Measurements from ENCODE around the gene ABCB8. TPM values are rescaled to one million over a fixed set of nuclear protein-coding genes. Genes with fewer than 3 reads are reported as not detected.
A peak's percentile ranks its signal among the peaks of the same experiment; 100 is the strongest.
"Not testable (repeated sequence)": the region's sequence is repeated elsewhere in the genome, so short reads cannot be mapped to it uniquely, and the experiment has no call there.

Gene ABCB8
- polyA plus RNA-seq, 1 donor from 2014 or later: 21.6 TPM

- H3K4me3 Mint-ChIP-seq: peak overlapping the region in 2 of 4 donors; percentile 14 to 79
- peaks cover 0 to 1% (median 0%) of the 10 kb centered on the region in 3 donors for H3K9me3 Mint-ChIP-seq
- H3K36me3 Mint-ChIP-seq: no peaks in the 10 kb centered on the region
- H3K27me3 Mint-ChIP-seq: peaks cover 10% of the 10 kb centered on the region
- peak overlapping the region in 2 of 3 donors; percentile 52 to 82 for H3K27ac Mint-ChIP-seq
- peaks cover 8 to 21% (median 13%) of the 10 kb centered on the region in 3 donors for H3K4me1 Mint-ChIP-seq
Measured at GRCh38 chr7:151007469-151007898, 20.8 kb upstream of the ABCB8 start.

GRCh38 chr7:151008143-151008510, 20.1 kb upstream of the ABCB8 start:
- Mint-ChIP-seq H3K27me3 (peaks cover 13% of the 10 kb centered on the region), H3K9me3 (peaks cover 0 to 1% (median 0%) of the 10 kb centered on the region in 3 donors), H3K4me1 (peaks cover 8 to 21% (median 17%) of the 10 kb centered on the region in 3 donors), H3K27ac (peak overlapping the region; percentile 52 to 82 (median 54)), H3K36me3 (no peaks in the 10 kb centered on the region), H3K4me3 (peak overlapping the region; percentile 53 to 88 (median 72))

GRCh38 chr7:151008511-151009323, 19.5 kb upstream of the ABCB8 start:
- peak overlapping the region; percentile 52 to 82 (median 54) for H3K27ac Mint-ChIP-seq
- no peaks in the 10 kb centered on the region for H3K36me3 Mint-ChIP-seq
- H3K9me3 Mint-ChIP-seq: peaks cover 0 to 1% (median 0%) of the 10 kb centered on the region in 3 donors
- H3K4me3 Mint-ChIP-seq: peak overlapping the region; percentile 53 to 88 (median 72)
- peaks cover 8 to 21% (median 17%) of the 10 kb centered on the region in 3 donors for H3K4me1 Mint-ChIP-seq
- peaks cover 13% of the 10 kb centered on the region for H3K27me3 Mint-ChIP-seq

GRCh38 chr7:151009327-151010036, 18.8 kb upstream of the ABCB8 start:
- H3K4me1 Mint-ChIP-seq: peaks cover 11 to 26% (median 20%) of the 10 kb centered on the region in 3 donors
- H3K4me3 Mint-ChIP-seq: no peak overlapping the region
- H3K27ac Mint-ChIP-seq: no peak overlapping the region
- H3K9me3 Mint-ChIP-seq: peaks cover 0 to 1% (median 1%) of the 10 kb centered on the region in 3 donors
- H3K36me3 Mint-ChIP-seq: peaks cover 3% of the 10 kb centered on the region
- peaks cover 13% of the 10 kb centered on the region for H3K27me3 Mint-ChIP-seq

- Mint-ChIP-seq H3K4me3 (no peak overlapping the region), H3K27ac (peak overlapping the region in 2 of 3 donors; percentile 84 to 95), H3K27me3 (peaks cover 13% of the 10 kb centered on the region), H3K4me1 (peaks cover 13 to 26% (median 23%) of the 10 kb centered on the region in 3 donors), H3K9me3 (peaks cover 0 to 1% (median 1%) of the 10 kb centered on the region in 3 donors), H3K36me3 (peaks cover 3% of the 10 kb centered on the region)
Measured at GRCh38 chr7:151010037-151010306, 18.3 kb upstream of the ABCB8 start.

- peaks cover 13% of the 10 kb centered on the region for H3K27me3 Mint-ChIP-seq
- H3K4me3 Mint-ChIP-seq: peak overlapping the region in 3 of 4 donors; percentile 6 to 58 (median 9)
- peaks cover 3% of the 10 kb centered on the region for H3K36me3 Mint-ChIP-seq
- peak overlapping the region; percentile 53 to 95 (median 84) for H3K27ac Mint-ChIP-seq
- peaks cover 0 to 1% (median 1%) of the 10 kb centered on the region in 3 donors for H3K9me3 Mint-ChIP-seq
- peaks cover 18 to 28% (median 26%) of the 10 kb centered on the region in 3 donors for H3K4me1 Mint-ChIP-seq
Measured at GRCh38 chr7:151010307-151011096, 17.7 kb upstream of the ABCB8 start.

- peak overlapping the region; percentile 53 to 95 (median 84) for H3K27ac Mint-ChIP-seq
- peaks cover 0 to 1% (median 1%) of the 10 kb centered on the region in 3 donors for H3K9me3 Mint-ChIP-seq
- peaks cover 20 to 30% (median 27%) of the 10 kb centered on the region in 3 donors for H3K4me1 Mint-ChIP-seq
- H3K4me3 Mint-ChIP-seq: peak overlapping the region in 2 of 4 donors; percentile 58 to 67
- peaks cover 13% of the 10 kb centered on the region for H3K27me3 Mint-ChIP-seq
- peaks cover 3% of the 10 kb centered on the region for H3K36me3 Mint-ChIP-seq
Measured at GRCh38 chr7:151011097-151011409, 17.2 kb upstream of the ABCB8 start.

GRCh38 chr7:151011616-151012015, 16.6 kb upstream of the ABCB8 start:
- peaks cover 13% of the 10 kb centered on the region for H3K27me3 Mint-ChIP-seq
- H3K36me3 Mint-ChIP-seq, H3K9me3 Mint-ChIP-seq: not testable (repeated sequence)
- peaks cover 20 to 30% (median 27%) of the 10 kb centered on the region in 3 donors for H3K4me1 Mint-ChIP-seq
- H3K27ac Mint-ChIP-seq: peak overlapping the region in 2 of 3 donors; percentile 97 to 100
- peak overlapping the region in 1 of 4 donors; percentile 77 for H3K4me3 Mint-ChIP-seq

GRCh38 chr7:151012031-151012692, 16.1 kb upstream of the ABCB8 start:
- H3K4me1 Mint-ChIP-seq: peaks cover 20 to 30% (median 27%) of the 10 kb centered on the region in 3 donors
- H3K36me3 Mint-ChIP-seq: peaks cover 3% of the 10 kb centered on the region
- peak overlapping the region; percentile 48 to 100 (median 97) for H3K27ac Mint-ChIP-seq
- H3K9me3 Mint-ChIP-seq: peaks cover 0 to 1% (median 1%) of the 10 kb centered on the region in 3 donors
- H3K27me3 Mint-ChIP-seq: peaks cover 13% of the 10 kb centered on the region
- H3K4me3 Mint-ChIP-seq: peak overlapping the region in 3 of 4 donors; percentile 44 to 77 (median 70)

GRCh38 chr7:151012911-151013347, 15.3 kb upstream of the ABCB8 start:
- Mint-ChIP-seq H3K36me3 (peaks cover 3% of the 10 kb centered on the region), H3K27ac (peak overlapping the region; percentile 81 to 100 (median 97)), H3K27me3 (peaks cover 11% of the 10 kb centered on the region), H3K4me1 (peaks cover 24 to 31% (median 31%) of the 10 kb centered on the region in 3 donors), H3K4me3 (peak overlapping the region; percentile 41 to 81 (median 56)), H3K9me3 (peaks cover 0 to 1% (median 1%) of the 10 kb centered on the region in 3 donors)

- Mint-ChIP-seq H3K27me3 (peaks cover 12% of the 10 kb centered on the region), H3K4me3 (peak overlapping the region in 3 of 4 donors; percentile 41 to 98 (median 95)), H3K9me3 (peaks cover 0 to 1% (median 1%) of the 10 kb centered on the region in 3 donors), H3K27ac (peak overlapping the region; percentile 97 to 100 (median 97)), H3K4me1 (peaks cover 24 to 30% (median 27%) of the 10 kb centered on the region in 3 donors), H3K36me3 (peaks cover 3% of the 10 kb centered on the region)
Measured at GRCh38 chr7:151013356-151013732, 14.9 kb upstream of the ABCB8 start.

- Mint-ChIP-seq H3K4me3 (peak overlapping the region; percentile 88 to 98 (median 96)), H3K36me3 (peaks cover 3% of the 10 kb centered on the region), H3K27ac (peak overlapping the region; percentile 97 to 100 (median 97)), H3K4me1 (peaks cover 22 to 31% (median 27%) of the 10 kb centered on the region in 3 donors), H3K9me3 (peaks cover 0 to 1% (median 0%) of the 10 kb centered on the region in 3 donors), H3K27me3 (peaks cover 13% of the 10 kb centered on the region)
Measured at GRCh38 chr7:151013733-151014497, 14.3 kb upstream of the ABCB8 start.

GRCh38 chr7:151014950-151015349, 13.3 kb upstream of the ABCB8 start:
- Mint-ChIP-seq H3K9me3 (peaks cover 0 to 1% (median 0%) of the 10 kb centered on the region in 3 donors), H3K4me3 (peak overlapping the region; percentile 59 to 98 (median 93)), H3K27ac (peak overlapping the region; percentile 97 to 100 (median 97)), H3K27me3 (peaks cover 21% of the 10 kb centered on the region), H3K36me3 (peaks cover 3% of the 10 kb centered on the region), H3K4me1 (peaks cover 22 to 34% (median 31%) of the 10 kb centered on the region in 3 donors)

All from IgD-negative memory B cell (primary cell).